Ramos (cell line): ENCODE results near the gene OPTC.

ENCODE experiments used
- in situ Hi-C: fragments of 300-500 bp; cut with MboI; formaldehyde crosslinking; loops from one replicate; pipeline ENCODE4 v1.14.3; 2022; ENCODE audit warnings: low sequenced_read_pairs; ENCODE audit not compliant: unreplicated experiment

The OPTC gene

GRCh38 chr1:203527013-203527412, 33.1 kb downstream of the OPTC start:
- in situ Hi-C loops = no loop called here

GRCh38 chr1:203528063-203528462, 34.1 kb downstream of the OPTC start:
- in situ Hi-C loops = no loop called here

- in situ Hi-C loops = no loop called here
Observed at GRCh38 chr1:203528976-203529835, 35.3 kb downstream of the OPTC start.

GRCh38 chr1:203531063-203531462, 37.1 kb downstream of the OPTC start:
- in situ Hi-C loops = no loop called here

GRCh38 chr1:203534012-203534411, 40.1 kb downstream of the OPTC start:
- in situ Hi-C loops = no loop called here

- in situ Hi-C loops = no loop called here
Observed at GRCh38 chr1:203534526-203534925, 40.6 kb downstream of the OPTC start.

GRCh38 chr1:203536575-203536974, 42.6 kb downstream of the OPTC start:
- in situ Hi-C loops = no loop called here

- in situ Hi-C loops = no loop called here
Observed at GRCh38 chr1:203536980-203537455, 43.1 kb downstream of the OPTC start.

- in situ Hi-C loops = no loop called here
Observed at GRCh38 chr1:203537806-203538464, 44.0 kb downstream of the OPTC start.

- in situ Hi-C loops = no loop called here
Observed at GRCh38 chr1:203538726-203539125, 44.8 kb downstream of the OPTC start.

GRCh38 chr1:203539831-203540546, 46.0 kb downstream of the OPTC start:
- in situ Hi-C loops = no loop called here

- in situ Hi-C loops = no loop called here
Observed at GRCh38 chr1:203544485-203544884, 50.5 kb downstream of the OPTC start.

GRCh38 chr1:203544978-203545816, 51.2 kb downstream of the OPTC start:
- in situ Hi-C loops = no loop called here

- in situ Hi-C loops = no loop called here
Observed at GRCh38 chr1:203546274-203546673, 52.3 kb downstream of the OPTC start.

GRCh38 chr1:203547147-203547546, 53.2 kb downstream of the OPTC start:
- in situ Hi-C loops = no loop called here

GRCh38 chr1:203547771-203548421, 53.9 kb downstream of the OPTC start:
- in situ Hi-C loops = no loop called here

GRCh38 chr1:203548892-203549291, 54.9 kb downstream of the OPTC start:
- in situ Hi-C loops = no loop called here

- in situ Hi-C loops = no loop called here
Observed at GRCh38 chr1:203549309-203549708, 55.4 kb downstream of the OPTC start.

- in situ Hi-C loops = no loop called here
Observed at GRCh38 chr1:203550846-203551245, 56.9 kb downstream of the OPTC start.

- in situ Hi-C loops = no loop called here
Observed at GRCh38 chr1:203551550-203551949, 57.6 kb downstream of the OPTC start.
